WTC11 (cell line): ENCODE results near the gene SAMSN1.

ENCODE experiments used
- GABPB1 ChIP-seq: sonication (generic); formaldehyde crosslinking; IDR thresholded peaks from 2 replicates; pipeline ENCODE4 v1.8.1; 2023; ENCODE audit warnings: mild to moderate bottlenecking, missing genetic modification reagents
- ZNF232 ChIP-seq: sonication (generic); formaldehyde crosslinking; IDR thresholded peaks from 2 replicates; pipeline ENCODE4 v1.8.0; 2022; ENCODE audit warnings: mild to moderate bottlenecking, missing genetic modification reagents
- ZNF423 ChIP-seq: fragments of 250-450 bp; sonication (Bioruptor Pico); IDR thresholded peaks from 2 replicates; pipeline ENCODE4 v2.1.2; 2022; ENCODE audit warnings: mild to moderate bottlenecking, moderate library complexity
- TF ChIP-seq, protein P1 (sequence below): fragments of 200-600 bp; IDR thresholded peaks from 2 replicates; pipeline ENCODE4 v1.8.0; 2022; ENCODE audit warnings: antibody characterized with exemption
- TF ChIP-seq, protein P2 (sequence below): sonication (generic); formaldehyde crosslinking; conservative IDR thresholded peaks from 2 replicates; pipeline ENCODE4 v1.8.1; 2022; ENCODE audit warnings: mild to moderate bottlenecking, missing genetic modification reagents

GRCh38 chr21:14488672-14489204, 57.4 kb downstream of the SAMSN1 start:
- TF ChIP-seq, protein P1, sequence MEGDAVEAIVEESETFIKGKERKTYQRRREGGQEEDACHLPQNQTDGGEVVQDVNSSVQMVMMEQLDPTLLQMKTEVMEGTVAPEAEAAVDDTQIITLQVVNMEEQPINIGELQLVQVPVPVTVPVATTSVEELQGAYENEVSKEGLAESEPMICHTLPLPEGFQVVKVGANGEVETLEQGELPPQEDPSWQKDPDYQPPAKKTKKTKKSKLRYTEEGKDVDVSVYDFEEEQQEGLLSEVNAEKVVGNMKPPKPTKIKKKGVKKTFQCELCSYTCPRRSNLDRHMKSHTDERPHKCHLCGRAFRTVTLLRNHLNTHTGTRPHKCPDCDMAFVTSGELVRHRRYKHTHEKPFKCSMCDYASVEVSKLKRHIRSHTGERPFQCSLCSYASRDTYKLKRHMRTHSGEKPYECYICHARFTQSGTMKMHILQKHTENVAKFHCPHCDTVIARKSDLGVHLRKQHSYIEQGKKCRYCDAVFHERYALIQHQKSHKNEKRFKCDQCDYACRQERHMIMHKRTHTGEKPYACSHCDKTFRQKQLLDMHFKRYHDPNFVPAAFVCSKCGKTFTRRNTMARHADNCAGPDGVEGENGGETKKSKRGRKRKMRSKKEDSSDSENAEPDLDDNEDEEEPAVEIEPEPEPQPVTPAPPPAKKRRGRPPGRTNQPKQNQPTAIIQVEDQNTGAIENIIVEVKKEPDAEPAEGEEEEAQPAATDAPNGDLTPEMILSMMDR = no peak
- TF ChIP-seq ZNF232 = no peak
- TF ChIP-seq, protein P2, sequence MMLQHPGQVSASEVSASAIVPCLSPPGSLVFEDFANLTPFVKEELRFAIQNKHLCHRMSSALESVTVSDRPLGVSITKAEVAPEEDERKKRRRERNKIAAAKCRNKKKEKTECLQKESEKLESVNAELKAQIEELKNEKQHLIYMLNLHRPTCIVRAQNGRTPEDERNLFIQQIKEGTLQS = no peak
- no peak for TF ChIP-seq ZNF423
- no peak for TF ChIP-seq GABPB1 (CRISPR knock-in tag)
